Gastroesophageal sphincter (tissue), 4 donors: ENCODE data around the gene OLFM2. TPM values are rescaled to one million over a fixed set of nuclear protein-coding genes. Genes with fewer than 3 reads are reported as not detected.

Experiments used
- ATAC-seq: fragments of 150-250 bp; one replicate; pipeline ENCODE4 v1.9.1; 2016; ENCODE audit warnings: mild to moderate bottlenecking, moderate library complexity
- H3K27ac ChIP-seq, 4 donors: fragments of 200-600 bp; sonication (generic) in 3 of 4; 1 replicate in 3 of 4; 2 replicates in 1 of 4; pipeline ENCODE4 v1.5.1; 2016 to 2019
- H3K27me3 ChIP-seq: fragments of 200-600 bp; sonication (generic); one replicate; pipeline ENCODE4 v1.5.1; 2019
- H3K36me3 ChIP-seq, 2 donors: fragments of 200-600 bp; sonication (generic); one replicate each; pipeline ENCODE4 v1.5.1; 2019; ENCODE audit warnings: control low read depth in 1 of 2
- H3K4me1 ChIP-seq, 3 donors: fragments of 200-600 bp; sonication (generic); 1 replicate in 2 of 3; 2 replicates in 1 of 3; pipeline ENCODE4 v1.5.1; 2016 to 2019; ENCODE audit warnings: control low read depth in 2 of 3
- H3K4me3 ChIP-seq, 2 donors: fragments of 200-600 bp; sonication (generic); one replicate each; pipeline ENCODE4 v1.5.1; 2019; ENCODE audit warnings: mild to moderate bottlenecking in 1 of 2, moderate library complexity in 1 of 2
- H3K9me3 ChIP-seq, 3 donors: fragments of 200-600 bp; sonication (generic); one replicate each; pipeline ENCODE4 v1.5.1; 2017 to 2019; ENCODE audit warnings: control low read depth in 2 of 3
- CTCF ChIP-seq, 4 experiments: fragments of 200-600 bp in 2 of 4; fragments of 450-650 bp in 2 of 4; sonication (generic) in 1 of 4; IDR thresholded peaks; one replicate each; pipeline ENCODE4 v1.5.1; 2017 to 2019; ENCODE audit warnings: antibody characterized with exemption in 4 of 4, mild to moderate bottlenecking in 2 of 4, moderate library complexity in 2 of 4
- EP300 ChIP-seq: sonication (generic); formaldehyde crosslinking; IDR thresholded peaks from one replicate; pipeline ENCODE4 v1.6.1; 2017; ENCODE audit warnings: antibody characterized with exemption, mild to moderate bottlenecking
- POLR2A ChIP-seq, 2 donors: fragments of 450-650 bp; IDR thresholded peaks; one replicate each; pipeline ENCODE4 v1.6.1; 2017; ENCODE audit warnings: antibody characterized with exemption in 2 of 2, mild to moderate bottlenecking in 2 of 2, moderate library complexity in 1 of 2
- POLR2AphosphoS5 ChIP-seq: sonication (generic); formaldehyde crosslinking; IDR thresholded peaks from one replicate; pipeline ENCODE4 v1.6.1; 2017; ENCODE audit warnings: antibody characterized with exemption
- WGBS, 2 donors: methylation state at CpG; one replicate each; pipeline ENCODE4 v1.1.5; 2018; ENCODE audit warnings: low coverage in 1 of 2; 5-methylcytosine and 5-hydroxymethylcytosine counted together
- total RNA-seq, 4 donors: library from RNA; depleted of rRNA; stranded (reverse); fragments of >200 nt; gene quantifications; one replicate each; pipeline ENCODE4 v1.1.0, GENCODE V29; 2016

OLFM2 gene
- total RNA-seq, 4 donors from 2014 or later: 2.6 to 21.9 (median 8.5) TPM

- no CpG with 5 or more reads among the region's 2 CpGs for WGBS, 2 donors
- Histone ChIP-seq H3K9me3 (no peaks in the 10 kb centered on the region), H3K4me3 (no peak overlapping the region), H3K4me1 (no peaks in the 10 kb centered on the region), H3K27ac (no peak overlapping the region), H3K36me3 (peaks cover 0 to 65% of the 10 kb centered on the region in 2 donors), H3K27me3 (peaks cover 63% of the 10 kb centered on the region)
- no peak for ATAC-seq
- TF ChIP-seq EP300: no peak
- no peak for TF ChIP-seq POLR2AphosphoS5
- TF ChIP-seq POLR2A (IDR thresholded peaks at IDR 0.05): no peak
- no peak for TF ChIP-seq CTCF (IDR thresholded peaks at IDR 0.05)
These were observed 33.3 kb upstream of the OLFM2 start for GRCh38 chr19:9969688-9969975.

DNA sequence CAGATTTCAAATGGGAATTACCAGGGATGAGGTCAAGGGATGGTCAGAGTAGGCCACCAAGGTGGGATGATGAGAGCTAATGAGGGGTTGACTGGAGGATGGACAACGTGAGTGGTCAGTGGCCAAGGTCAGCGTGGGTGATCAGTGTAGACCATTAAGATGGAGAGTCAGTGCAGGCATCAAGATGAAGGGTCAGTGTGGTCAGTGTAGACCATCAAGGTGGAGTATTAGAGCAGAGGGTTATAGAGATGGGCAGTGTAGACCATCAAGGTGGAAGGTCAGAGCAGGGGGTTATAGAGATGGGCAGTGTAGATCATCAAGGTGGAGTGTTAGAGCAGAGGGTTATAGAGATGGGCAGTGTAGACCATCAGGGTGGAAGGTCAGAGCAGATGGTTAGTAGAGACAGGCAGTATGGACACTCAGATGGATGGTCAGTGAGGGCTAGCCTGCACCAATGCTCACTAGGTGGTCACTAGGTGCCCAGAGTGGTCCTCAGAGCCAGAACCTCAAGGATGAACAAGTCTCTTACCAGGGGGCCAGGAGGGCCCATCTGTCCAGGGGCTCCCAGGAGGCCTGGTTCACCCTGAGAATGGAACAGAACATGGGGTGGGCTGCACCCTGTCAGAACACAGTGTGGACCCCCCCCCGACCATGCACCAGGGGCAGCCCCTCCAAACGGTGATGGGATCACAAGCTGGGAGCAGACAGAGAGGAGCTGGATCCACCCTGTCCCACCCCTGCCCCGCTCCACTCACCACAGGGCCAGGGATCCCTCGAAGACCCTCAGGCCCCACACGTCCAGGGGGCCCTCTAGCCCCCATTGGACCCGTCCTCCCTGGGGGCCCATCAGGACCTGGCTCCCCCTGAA, 32.7 kb upstream of the OLFM2 start:
- Histone ChIP-seq H3K9me3 (no peaks in the 10 kb centered on the region), H3K36me3 (peaks cover 0 to 64% of the 10 kb centered on the region in 2 donors), H3K27ac (no peak overlapping the region), H3K4me1 (no peaks in the 10 kb centered on the region), H3K27me3 (peaks cover 66% of the 10 kb centered on the region), H3K4me3 (no peak overlapping the region)
- ATAC-seq: no peak
- TF ChIP-seq EP300 (no peak), POLR2A (IDR thresholded peaks at IDR 0.05) (no peak), POLR2AphosphoS5 (no peak), CTCF (IDR thresholded peaks at IDR 0.05) (no peak)
- WGBS, 2 donors: 72 to 83% methylated on average over 1 to 2 of the region's 8 CpGs

- peaks cover 75% of the 10 kb centered on the region for H3K27me3 ChIP-seq
- H3K36me3 ChIP-seq: peaks cover 0 to 64% of the 10 kb centered on the region in 2 donors
- H3K27ac ChIP-seq: no peak overlapping the region
- no peak overlapping the region for H3K4me3 ChIP-seq
- H3K4me1 ChIP-seq: no peaks in the 10 kb centered on the region
- WGBS, 2 donors: 54% methylated on average over 2 of the region's 4 CpGs; no CpG with 5 or more reads in 1 of the 2 donors
- ATAC-seq: no peak
- TF ChIP-seq CTCF (IDR thresholded peaks at IDR 0.05): no peak
- TF ChIP-seq EP300: no peak
- TF ChIP-seq POLR2AphosphoS5: no peak
- no peak for TF ChIP-seq POLR2A (IDR thresholded peaks at IDR 0.05)
- no peaks in the 10 kb centered on the region for H3K9me3 ChIP-seq
These were observed 31.0 kb upstream of the OLFM2 start for GRCh38 chr19:9967326-9967725.

DNA sequence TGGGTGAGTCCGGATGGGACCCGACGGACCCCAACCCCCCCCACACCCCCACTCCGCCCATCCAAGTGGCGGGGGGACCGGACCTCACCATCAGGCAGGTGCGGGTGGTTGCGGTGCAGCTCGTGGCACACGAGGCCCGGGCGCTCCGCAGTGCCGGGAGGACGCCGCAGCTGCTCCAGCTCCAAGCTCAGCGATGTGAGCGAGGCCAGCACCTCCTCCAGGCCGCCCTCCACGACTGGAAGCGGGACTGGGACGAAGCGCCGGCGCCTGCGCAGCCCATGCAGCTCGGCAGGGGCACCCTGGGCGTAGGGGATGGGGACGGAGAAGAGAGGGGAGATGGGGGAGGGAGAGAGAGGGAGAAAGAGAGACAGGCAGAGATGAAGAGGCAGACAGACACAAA, 30.1 kb upstream of the OLFM2 start:
- TF ChIP-seq EP300 (no peak), CTCF (IDR thresholded peaks at IDR 0.05) (no peak)
- 5 to 32% methylated on average over 4 to 8 of the region's 29 CpGs for WGBS, 2 donors
- peaks cover 79% of the 10 kb centered on the region for H3K27me3 ChIP-seq

GRCh38 chr19:9966024-9966423, 29.7 kb upstream of the OLFM2 start:
- Histone ChIP-seq H3K9me3 (no peaks in the 10 kb centered on the region), H3K4me3 (no peak overlapping the region), H3K27ac (no peak overlapping the region), H3K36me3 (peaks cover 0 to 68% of the 10 kb centered on the region in 2 donors), H3K4me1 (no peaks in the 10 kb centered on the region), H3K27me3 (peaks cover 80% of the 10 kb centered on the region)
- TF ChIP-seq CTCF (IDR thresholded peaks at IDR 0.05) (no peak), EP300 (no peak), POLR2AphosphoS5 (no peak), POLR2A (IDR thresholded peaks at IDR 0.05) (no peak)
- ATAC-seq: no peak
- 86% methylated on average over 3 of the region's 14 CpGs; no CpG with 5 or more reads in 1 of the 2 donors for WGBS, 2 donors

More for the DNA sequence above, 30.1 kb upstream of the OLFM2 start:
- Histone ChIP-seq H3K27ac (no peak overlapping the region), H3K36me3 (peaks cover 0 to 68% of the 10 kb centered on the region in 2 donors), H3K4me3 (no peak overlapping the region), H3K4me1 (no peaks in the 10 kb centered on the region), H3K9me3 (no peaks in the 10 kb centered on the region)
- no peak for ATAC-seq
